Keratinocyte (primary cell): ENCODE results near the gene SEC11A. TPM values are rescaled to one million over a fixed set of nuclear protein-coding genes. Genes with fewer than 3 reads are reported as not detected.

Experiments used
- DNase-seq: peaks from one replicate; pipeline ENCODE4 v3.0.0-alpha.2; 2011; ENCODE audit warnings: low read depth, missing footprints, low spot score
- FAIRE-seq: peaks from 2 replicates; lab custom pipeline; 2011; peaks lifted over from hg19 to GRCh38; lab: Jason Lieb, UNC
- H2AFZ ChIP-seq: 2 replicates; pipeline ENCODE4 v1.6.0; 2012; ENCODE audit warnings: low read length, control low read depth, inconsistent platforms; ENCODE audit not compliant: control insufficient read depth
- H3K27ac ChIP-seq: 2 replicates; pipeline ENCODE4 v1.5.1; 2011; ENCODE audit warnings: low read length; ENCODE audit not compliant: control insufficient read depth, insufficient read depth
- H3K27me3 ChIP-seq: 3 replicates; pipeline ENCODE4 v1.6.0; 2011; ENCODE audit warnings: low read length; ENCODE audit not compliant: control insufficient read depth, insufficient read depth; ENCODE audit errors: extremely low read depth
- H3K36me3 ChIP-seq, 2 experiments: 2 replicates in 1 of 2; 3 replicates in 1 of 2; pipeline ENCODE4 v1.5.1; 2011; ENCODE audit warnings: low read length in 2 of 2, mild to moderate bottlenecking in 1 of 2; ENCODE audit not compliant: control insufficient read depth in 2 of 2, insufficient read depth in 2 of 2; ENCODE audit errors: extremely low read depth in 1 of 2
- H3K4me1 ChIP-seq: 3 replicates; pipeline ENCODE4 v1.5.1; 2011; ENCODE audit warnings: low read length; ENCODE audit not compliant: control insufficient read depth, insufficient read depth; ENCODE audit errors: extremely low read depth
- H3K4me2 ChIP-seq: 3 replicates; pipeline ENCODE4 v1.6.0; 2011; ENCODE audit warnings: low read depth, low read length; ENCODE audit not compliant: control insufficient read depth, insufficient read depth; ENCODE audit errors: extremely low read depth
- H3K4me3 ChIP-seq, 3 experiments: fragments of 200-600 bp in 1 of 3; sonication (generic) in 1 of 3; 2 replicates in 2 of 3; 3 replicates in 1 of 3; pipeline ENCODE4 v1.5.1; 2011 to 2016; ENCODE audit warnings: low read length in 3 of 3, mild to moderate bottlenecking in 3 of 3, control low read depth in 2 of 3, inconsistent platforms in 1 of 3, low read depth in 1 of 3, mixed read lengths in 1 of 3, mixed run types in 1 of 3, moderate library complexity in 1 of 3; ENCODE audit not compliant: control insufficient read depth in 2 of 3, insufficient read depth in 2 of 3; ENCODE audit errors: extremely low read depth in 1 of 3
- H3K79me2 ChIP-seq: 2 replicates; pipeline ENCODE4 v1.6.0; 2012; ENCODE audit warnings: low read length; ENCODE audit not compliant: control insufficient read depth, insufficient read depth
- H3K9ac ChIP-seq: 3 replicates; pipeline ENCODE4 v1.6.0; 2011; ENCODE audit warnings: low read length; ENCODE audit not compliant: control insufficient read depth, insufficient read depth; ENCODE audit errors: extremely low read depth
- H3K9me1 ChIP-seq: 3 replicates; pipeline ENCODE4 v1.6.0; 2011; ENCODE audit warnings: low read length; ENCODE audit not compliant: control insufficient read depth, insufficient read depth; ENCODE audit errors: extremely low read depth
- H3K9me3 ChIP-seq: 2 replicates; pipeline ENCODE4 v1.5.1; 2012; ENCODE audit warnings: low read depth, low read length; ENCODE audit not compliant: control insufficient read depth
- H4K20me1 ChIP-seq: 3 replicates; pipeline ENCODE4 v1.6.0; 2011; ENCODE audit warnings: low read length; ENCODE audit not compliant: control insufficient read depth, insufficient read depth; ENCODE audit errors: extremely low read depth
- EZH2 ChIP-seq: IDR thresholded peaks from one replicate; pipeline ENCODE4 v1.6.1; 2012; ENCODE audit warnings: inconsistent platforms, mild to moderate bottlenecking, low read length, moderate library complexity
- dilution Hi-C: fragments of 300-500 bp; cut with MboI; formaldehyde crosslinking; loops from one replicate; pipeline ENCODE4 v1.7.0; 2020; ENCODE audit warnings: low sequenced_read_pairs; ENCODE audit not compliant: extremely low pct_ligation_motif_present
- polyA plus RNA-seq, 5 experiments: library from polyadenylated mRNA; depleted of rRNA in 3 of 5; stranded (reverse) in 3 of 5; stranded (forward) in 1 of 5; unstranded in 1 of 5; fragments of >200 nt; gene quantifications; 1 replicate in 1 of 5; 2 replicates in 3 of 5; 3 replicates in 1 of 5; pipeline versions ENCODE4 v1.2.1 to v1.2.3, GENCODE V29; 2011 to 2012; ENCODE audit warnings: missing spikeins in 2 of 5, low read depth in 1 of 5, low replicate concordance in 1 of 5
- TF ChIP-seq, protein P1 (sequence below), 3 experiments: IDR thresholded peaks in 1 of 3; conservative IDR thresholded peaks in 1 of 3; optimal IDR thresholded peaks in 1 of 3; 2 replicates in 2 of 3; 3 replicates in 1 of 3; pipeline versions ENCODE3 to v1.5.1; 2011; ENCODE audit warnings: low read length in 3 of 3, mild to moderate bottlenecking in 3 of 3, moderate library complexity in 2 of 3, control low read depth in 1 of 3, inconsistent platforms in 1 of 3; ENCODE audit not compliant: insufficient read depth in 2 of 3; ENCODE audit errors: extremely low read depth in 1 of 3

Gene SEC11A
- polyA plus RNA-seq, 1 donor (not counting 4 experiments of a cell fraction or from before 2014, with no cell fraction given) = 195 TPM

DNA sequence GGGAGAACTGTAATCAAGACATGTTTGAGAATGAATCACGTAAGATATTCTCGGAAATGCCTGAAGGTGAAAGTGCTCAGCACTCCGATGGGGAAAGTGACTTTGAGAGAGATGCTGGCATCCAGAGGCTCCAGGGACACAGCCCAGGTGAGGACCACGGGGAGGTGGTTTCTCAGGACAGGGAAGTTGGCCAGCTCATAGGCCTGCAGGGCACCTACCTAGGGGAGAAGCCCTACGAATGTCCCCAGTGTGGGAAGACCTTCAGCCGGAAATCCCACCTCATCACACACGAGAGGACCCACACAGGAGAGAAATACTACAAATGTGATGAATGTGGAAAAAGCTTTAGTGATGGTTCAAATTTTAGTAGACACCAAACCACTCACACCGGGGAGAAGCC lies 95.3 kb downstream of the SEC11A start:
- TF ChIP-seq, protein P1, sequence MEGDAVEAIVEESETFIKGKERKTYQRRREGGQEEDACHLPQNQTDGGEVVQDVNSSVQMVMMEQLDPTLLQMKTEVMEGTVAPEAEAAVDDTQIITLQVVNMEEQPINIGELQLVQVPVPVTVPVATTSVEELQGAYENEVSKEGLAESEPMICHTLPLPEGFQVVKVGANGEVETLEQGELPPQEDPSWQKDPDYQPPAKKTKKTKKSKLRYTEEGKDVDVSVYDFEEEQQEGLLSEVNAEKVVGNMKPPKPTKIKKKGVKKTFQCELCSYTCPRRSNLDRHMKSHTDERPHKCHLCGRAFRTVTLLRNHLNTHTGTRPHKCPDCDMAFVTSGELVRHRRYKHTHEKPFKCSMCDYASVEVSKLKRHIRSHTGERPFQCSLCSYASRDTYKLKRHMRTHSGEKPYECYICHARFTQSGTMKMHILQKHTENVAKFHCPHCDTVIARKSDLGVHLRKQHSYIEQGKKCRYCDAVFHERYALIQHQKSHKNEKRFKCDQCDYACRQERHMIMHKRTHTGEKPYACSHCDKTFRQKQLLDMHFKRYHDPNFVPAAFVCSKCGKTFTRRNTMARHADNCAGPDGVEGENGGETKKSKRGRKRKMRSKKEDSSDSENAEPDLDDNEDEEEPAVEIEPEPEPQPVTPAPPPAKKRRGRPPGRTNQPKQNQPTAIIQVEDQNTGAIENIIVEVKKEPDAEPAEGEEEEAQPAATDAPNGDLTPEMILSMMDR (optimal IDR thresholded peaks at IDR 0.05 in 1 of 3, IDR thresholded peaks at IDR 0.05 in 1 of 3, conservative IDR thresholded peaks at IDR 0.05 in 1 of 3; ENCODE audit: extremely low read depth in 1 of 3, insufficient read depth in 2 of 3, low read length in 3 of 3) = no peak
- no peak for TF ChIP-seq EZH2
- Histone ChIP-seq H3K27me3 (no peaks in the 10 kb centered on the region), H2AFZ (no peak overlapping the region), H3K9me1 (no peaks in the 10 kb centered on the region), H3K79me2 (no peaks in the 10 kb centered on the region), H3K4me1 (no peaks in the 10 kb centered on the region), H4K20me1 (no peaks in the 10 kb centered on the region), H3K36me3 (peaks cover 7 to 9% of the 10 kb centered on the region in 2 experiments), H3K9me3 (peaks cover 20% of the 10 kb centered on the region), H3K4me2 (no peak overlapping the region), H3K9ac (no peak overlapping the region), H3K27ac (no peak overlapping the region), H3K4me3 (no peak overlapping the region)
- FAIRE-seq = no peak
- dilution Hi-C loops = no loop called here
- no peak for DNase-seq

Other genes starting within 250 kb of the SEC11A start
- gene ZSCAN2, start 115.1 kb downstream of the SEC11A start, polyA plus RNA-seq = 3.7 to 4.6 TPM (median 3.7 TPM) in 3 replicates
- gene WDR73, start 61.9 kb downstream of the SEC11A start, polyA plus RNA-seq = 23.5 to 24.2 TPM (median 23.6 TPM) in 3 replicates
- gene NMB, start 57.9 kb downstream of the SEC11A start, polyA plus RNA-seq = 2.8 to 4.1 TPM (median 3.9 TPM) in 3 replicates
- gene ZNF592, start 32.5 kb upstream of the SEC11A start, polyA plus RNA-seq = 4.1 to 9.4 TPM (median 4.4 TPM) in 3 replicates
- gene ALPK3, start 101.2 kb upstream of the SEC11A start, polyA plus RNA-seq = 0.07 to 0.33 TPM (median 0.07 TPM) in 3 replicates
- gene SLC28A1, start 168.5 kb upstream of the SEC11A start, polyA plus RNA-seq = not detected in 3 replicates